ENCODE measurements around the gene CDH13.

CDH13 gene

GRCh38 chr16:83809092-83809491 is 1182.3 kb downstream of the CDH13 start:
- no peak for DNase-seq (ENCODE audit: low read depth, low spot score)
- TF ChIP-seq POLR2AphosphoS5 (IDR thresholded peaks at IDR 0.05; ENCODE audit: borderline replicate concordance, low read depth, low read length) (no peak), EZH2 (IDR thresholded peaks at IDR 0.05) (no peak), FOXP2 (optimal IDR thresholded peaks at IDR 0.05; ENCODE audit: control extremely low read depth, extremely low read length, insufficient read depth) (no peak)
- no peaks in the 10 kb centered on the region for H3K9me3 ChIP-seq (ENCODE audit: low read depth, low read length)
- no peaks in the 10 kb centered on the region for H3K36me3 ChIP-seq (ENCODE audit: insufficient read depth, low read length)
- no peak overlapping the region for H3K9ac ChIP-seq (ENCODE audit: insufficient read length)
- peak overlapping the region; percentile 83 for H3K4me3 ChIP-seq
- no peak overlapping the region for H3K27ac ChIP-seq

GRCh38 chr16:83810901-83811300 is 1184.1 kb downstream of the CDH13 start:
- no peak for TF ChIP-seq FOXP2 (optimal IDR thresholded peaks at IDR 0.05; ENCODE audit: control extremely low read depth, extremely low read length, insufficient read depth)
- no peak for TF ChIP-seq POLR2AphosphoS5 (IDR thresholded peaks at IDR 0.05; ENCODE audit: borderline replicate concordance, low read depth, low read length)
- TF ChIP-seq EZH2 (IDR thresholded peaks at IDR 0.05) = no peak
- H3K9ac ChIP-seq (ENCODE audit: insufficient read length) = no peak overlapping the region

GRCh38 chr16:83813823-83814658 is 1187.3 kb downstream of the CDH13 start:
- no peak for TF ChIP-seq EZH2 (IDR thresholded peaks at IDR 0.05)
- no peak for TF ChIP-seq POLR2AphosphoS5 (IDR thresholded peaks at IDR 0.05; ENCODE audit: borderline replicate concordance, low read depth, low read length)
- no peak for TF ChIP-seq FOXP2 (optimal IDR thresholded peaks at IDR 0.05; ENCODE audit: control extremely low read depth, extremely low read length, insufficient read depth)
- H3K27ac ChIP-seq = no peak overlapping the region
- no peak overlapping the region for H3K4me3 ChIP-seq
- no peak for DNase-seq (ENCODE audit: low read depth, low spot score)
- no peaks in the 10 kb centered on the region for H3K9me3 ChIP-seq (ENCODE audit: low read depth, low read length)
- no peaks in the 10 kb centered on the region for H3K36me3 ChIP-seq (ENCODE audit: insufficient read depth, low read length)
- H3K9ac ChIP-seq (ENCODE audit: insufficient read length) = no peak overlapping the region

More at GRCh38 chr16:83810901-83811300, 1184.1 kb downstream of the CDH13 start:
- no peak overlapping the region for H3K27ac ChIP-seq
- no peak for DNase-seq (ENCODE audit: low read depth, low spot score)
- H3K4me3 ChIP-seq = no peak overlapping the region
- H3K36me3 ChIP-seq (ENCODE audit: insufficient read depth, low read length) = no peaks in the 10 kb centered on the region
- no peaks in the 10 kb centered on the region for H3K9me3 ChIP-seq (ENCODE audit: low read depth, low read length)

GRCh38 chr16:83814659-83814985 is 1187.9 kb downstream of the CDH13 start:
- H3K27ac ChIP-seq = no peak overlapping the region
- no peak overlapping the region for H3K4me3 ChIP-seq
- no peaks in the 10 kb centered on the region for H3K9me3 ChIP-seq (ENCODE audit: low read depth, low read length)
- no peaks in the 10 kb centered on the region for H3K36me3 ChIP-seq (ENCODE audit: insufficient read depth, low read length)
- H3K9ac ChIP-seq (ENCODE audit: insufficient read length) = no peak overlapping the region
- DNase-seq (ENCODE audit: low read depth, low spot score) = no peak
- TF ChIP-seq EZH2 (IDR thresholded peaks at IDR 0.05) (no peak), POLR2AphosphoS5 (IDR thresholded peaks at IDR 0.05; ENCODE audit: borderline replicate concordance, low read depth, low read length) (no peak), FOXP2 (optimal IDR thresholded peaks at IDR 0.05; ENCODE audit: control extremely low read depth, extremely low read length, insufficient read depth) (no peak)

GRCh38 chr16:83817022-83817421 is 1190.3 kb downstream of the CDH13 start:
- TF ChIP-seq FOXP2 (optimal IDR thresholded peaks at IDR 0.05; ENCODE audit: control extremely low read depth, extremely low read length, insufficient read depth) = no peak
- TF ChIP-seq EZH2 (IDR thresholded peaks at IDR 0.05) = no peak
- TF ChIP-seq POLR2AphosphoS5 (IDR thresholded peaks at IDR 0.05; ENCODE audit: borderline replicate concordance, low read depth, low read length) = no peak
- no peak overlapping the region for H3K4me3 ChIP-seq
- no peak for DNase-seq (ENCODE audit: low read depth, low spot score)

GRCh38 chr16:83818276-83818675 is 1191.5 kb downstream of the CDH13 start:
- Histone ChIP-seq H3K9me3 (ENCODE audit: low read depth, low read length) (no peaks in the 10 kb centered on the region), H3K36me3 (ENCODE audit: insufficient read depth, low read length) (no peaks in the 10 kb centered on the region), H3K9ac (ENCODE audit: insufficient read length) (no peak overlapping the region), H3K4me3 (no peak overlapping the region), H3K27ac (no peak overlapping the region)
- no peak for DNase-seq (ENCODE audit: low read depth, low spot score)
- TF ChIP-seq EZH2 (IDR thresholded peaks at IDR 0.05) (no peak), FOXP2 (optimal IDR thresholded peaks at IDR 0.05; ENCODE audit: control extremely low read depth, extremely low read length, insufficient read depth) (no peak), POLR2AphosphoS5 (IDR thresholded peaks at IDR 0.05; ENCODE audit: borderline replicate concordance, low read depth, low read length) (no peak)

More at GRCh38 chr16:83817022-83817421, 1190.3 kb downstream of the CDH13 start:
- Histone ChIP-seq H3K36me3 (ENCODE audit: insufficient read depth, low read length) (no peaks in the 10 kb centered on the region), H3K27ac (no peak overlapping the region), H3K9me3 (ENCODE audit: low read depth, low read length) (no peaks in the 10 kb centered on the region), H3K9ac (ENCODE audit: insufficient read length) (no peak overlapping the region)

- DNase-seq (ENCODE audit: low read depth, low spot score) = no peak
- TF ChIP-seq EZH2 (IDR thresholded peaks at IDR 0.05) = no peak
- no peak for TF ChIP-seq POLR2AphosphoS5 (IDR thresholded peaks at IDR 0.05; ENCODE audit: borderline replicate concordance, low read depth, low read length)
- TF ChIP-seq FOXP2 (optimal IDR thresholded peaks at IDR 0.05; ENCODE audit: control extremely low read depth, extremely low read length, insufficient read depth) = no peak
- H3K9ac ChIP-seq (ENCODE audit: insufficient read length) = no peak overlapping the region
- H3K36me3 ChIP-seq (ENCODE audit: insufficient read depth, low read length) = no peaks in the 10 kb centered on the region
- H3K27ac ChIP-seq = no peak overlapping the region
- H3K9me3 ChIP-seq (ENCODE audit: low read depth, low read length) = no peaks in the 10 kb centered on the region
- no peak overlapping the region for H3K4me3 ChIP-seq
These were observed 1192.6 kb downstream of the CDH13 start for GRCh38 chr16:83819361-83819760.

GRCh38 chr16:83826146-83826913 is 1199.6 kb downstream of the CDH13 start:
- Histone ChIP-seq H3K27ac (no peak overlapping the region), H3K4me3 (no peak overlapping the region), H3K9ac (ENCODE audit: insufficient read length) (no peak overlapping the region), H3K36me3 (ENCODE audit: insufficient read depth, low read length) (no peaks in the 10 kb centered on the region), H3K9me3 (ENCODE audit: low read depth, low read length) (no peaks in the 10 kb centered on the region)
- TF ChIP-seq FOXP2 (optimal IDR thresholded peaks at IDR 0.05; ENCODE audit: control extremely low read depth, extremely low read length, insufficient read depth) (no peak), EZH2 (IDR thresholded peaks at IDR 0.05) (no peak), POLR2AphosphoS5 (IDR thresholded peaks at IDR 0.05; ENCODE audit: borderline replicate concordance, low read depth, low read length) (no peak)
- no peak for DNase-seq (ENCODE audit: low read depth, low spot score)

All from SK-N-MC (cell line).